A673 (cell line): ENCODE measurements around the gene RXRA.

Experiments
- CTCF ChIP-seq: fragments of 300-800, 200-600 bp; sonication (generic); conservative IDR thresholded peaks from 2 replicates; pipeline ENCODE4 v1.5.1; 2017; ENCODE audit warnings: low read depth, mild to moderate bottlenecking, antibody characterized with exemption, low read length, moderate library complexity, mixed read lengths
- EZH2 ChIP-seq: fragments of 200-600 bp; sonication (generic); IDR thresholded peaks from 2 replicates; pipeline ENCODE4 v1.6.1; 2017; ENCODE audit warnings: borderline replicate concordance, low read depth, mild to moderate bottlenecking, mixed read lengths, antibody characterized with exemption, low read length; ENCODE audit not compliant: poor library complexity, severe bottlenecking

GRCh38 chr9:134405527-134405926 is 79.3 kb downstream of the RXRA start:
- TF ChIP-seq EZH2: no peak
- TF ChIP-seq CTCF: no peak
